Measurements from ENCODE around the gene ZNF365. TPM values are rescaled to one million over a fixed set of nuclear protein-coding genes. Genes with fewer than 3 reads are reported as not detected.

The ZNF365 gene
- total RNA-seq, 1 donor from 2014 or later, result 8.9 TPM

DNA sequence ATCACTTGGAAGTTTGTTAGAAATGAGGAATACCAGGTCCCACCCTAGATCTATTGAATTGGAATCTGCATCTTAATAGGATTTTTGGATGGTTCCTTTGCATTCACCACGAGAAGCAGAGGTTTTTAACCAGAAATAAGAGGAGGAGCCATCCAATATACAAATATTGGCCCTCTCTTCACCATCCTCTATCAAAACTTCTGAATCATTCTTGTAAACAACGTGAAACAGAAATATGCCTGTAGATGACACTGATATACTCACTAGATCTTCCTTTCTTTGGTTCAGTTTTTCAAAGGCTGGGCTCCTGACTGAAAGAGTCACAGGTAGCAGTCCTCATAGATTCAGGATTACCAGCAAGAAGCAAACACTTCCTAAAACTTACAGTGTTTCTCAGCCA is 39.5 kb downstream of the ZNF365 start:
- Mint-ChIP-seq H3K27me3 (ENCODE audit: low read depth, unreplicated experiment) (no peaks in the 10 kb centered on the region), H3K4me1 (ENCODE audit: low read depth, unreplicated experiment) (peaks cover 2% of the 10 kb centered on the region), H3K4me3 (ENCODE audit: unreplicated experiment) (no peak overlapping the region), H3K36me3 (ENCODE audit: low read depth, unreplicated experiment) (peaks cover 12% of the 10 kb centered on the region), H3K9me3 (ENCODE audit: unreplicated experiment) (peaks cover 17% of the 10 kb centered on the region), H3K27ac (ENCODE audit: unreplicated experiment) (no peak overlapping the region)
- no peaks in the 10 kb centered on the region for H3K4me1 ChIP-seq (ENCODE audit: insufficient read depth, low read length)
- DNase-seq (ENCODE audit: low read depth), result no peak
- H2AFZ ChIP-seq (ENCODE audit: low read depth, low read length), result no peak overlapping the region
- no peak overlapping the region for H3K4me2 ChIP-seq (ENCODE audit: low read length)
- H3K79me2 ChIP-seq (ENCODE audit: insufficient read depth, low read length), result no peaks in the 10 kb centered on the region
- H3K36me3 ChIP-seq (ENCODE audit: insufficient read depth, low read length), result no peaks in the 10 kb centered on the region
- H3K9ac ChIP-seq (ENCODE audit: low read length), result no peak overlapping the region
- no peak for FAIRE-seq
- TF ChIP-seq, protein P1, sequence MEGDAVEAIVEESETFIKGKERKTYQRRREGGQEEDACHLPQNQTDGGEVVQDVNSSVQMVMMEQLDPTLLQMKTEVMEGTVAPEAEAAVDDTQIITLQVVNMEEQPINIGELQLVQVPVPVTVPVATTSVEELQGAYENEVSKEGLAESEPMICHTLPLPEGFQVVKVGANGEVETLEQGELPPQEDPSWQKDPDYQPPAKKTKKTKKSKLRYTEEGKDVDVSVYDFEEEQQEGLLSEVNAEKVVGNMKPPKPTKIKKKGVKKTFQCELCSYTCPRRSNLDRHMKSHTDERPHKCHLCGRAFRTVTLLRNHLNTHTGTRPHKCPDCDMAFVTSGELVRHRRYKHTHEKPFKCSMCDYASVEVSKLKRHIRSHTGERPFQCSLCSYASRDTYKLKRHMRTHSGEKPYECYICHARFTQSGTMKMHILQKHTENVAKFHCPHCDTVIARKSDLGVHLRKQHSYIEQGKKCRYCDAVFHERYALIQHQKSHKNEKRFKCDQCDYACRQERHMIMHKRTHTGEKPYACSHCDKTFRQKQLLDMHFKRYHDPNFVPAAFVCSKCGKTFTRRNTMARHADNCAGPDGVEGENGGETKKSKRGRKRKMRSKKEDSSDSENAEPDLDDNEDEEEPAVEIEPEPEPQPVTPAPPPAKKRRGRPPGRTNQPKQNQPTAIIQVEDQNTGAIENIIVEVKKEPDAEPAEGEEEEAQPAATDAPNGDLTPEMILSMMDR (IDR thresholded peaks at IDR 0.05; ENCODE audit: insufficient read depth, low read depth, low read length), result no peak
- no peak for TF ChIP-seq EZH2 (IDR thresholded peaks at IDR 0.05; ENCODE audit: insufficient read depth, low read length)
- no peak overlapping the region for H3K27ac ChIP-seq (ENCODE audit: low read depth, low read length)
- no peak overlapping the region for H3K4me3 ChIP-seq (ENCODE audit: insufficient read depth, low read depth, low read length)
- H4K20me1 ChIP-seq (ENCODE audit: insufficient read depth, low read length), result no peaks in the 10 kb centered on the region
- no peaks in the 10 kb centered on the region for H3K9me3 ChIP-seq (ENCODE audit: insufficient read depth, low read depth, low read length)
- H3K27me3 ChIP-seq (ENCODE audit: insufficient read depth, low read length), result no peaks in the 10 kb centered on the region

DNA sequence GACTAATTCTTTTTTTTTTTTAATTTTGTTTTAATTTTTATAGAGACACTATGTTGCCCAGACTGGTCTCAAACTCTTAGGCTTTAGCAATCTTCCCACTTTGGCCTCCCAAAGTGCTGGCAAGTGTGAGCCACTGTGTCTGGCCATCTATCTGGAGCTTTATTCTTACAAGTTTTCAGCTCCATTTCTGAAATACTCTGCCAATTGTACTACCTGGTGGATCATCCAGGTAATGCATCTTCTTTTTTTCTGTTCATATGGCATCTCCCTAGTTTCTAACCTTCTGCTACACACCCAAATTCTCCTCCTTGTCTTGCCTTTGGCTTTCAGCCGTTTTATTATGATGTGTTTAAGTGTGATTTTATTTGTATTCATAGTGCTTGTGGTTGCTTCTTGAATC is 40.2 kb downstream of the ZNF365 start:
- Histone ChIP-seq H3K36me3 (ENCODE audit: insufficient read depth, low read length) (no peaks in the 10 kb centered on the region), H3K4me2 (ENCODE audit: low read length) (no peak overlapping the region), H2AFZ (ENCODE audit: low read depth, low read length) (no peak overlapping the region), H3K4me3 (ENCODE audit: insufficient read depth, low read depth, low read length) (no peak overlapping the region), H3K27ac (ENCODE audit: low read depth, low read length) (no peak overlapping the region), H3K9me3 (ENCODE audit: insufficient read depth, low read depth, low read length) (no peaks in the 10 kb centered on the region), H3K27me3 (ENCODE audit: insufficient read depth, low read length) (no peaks in the 10 kb centered on the region), H4K20me1 (ENCODE audit: insufficient read depth, low read length) (no peaks in the 10 kb centered on the region), H3K4me1 (ENCODE audit: insufficient read depth, low read length) (no peaks in the 10 kb centered on the region), H3K79me2 (ENCODE audit: insufficient read depth, low read length) (no peaks in the 10 kb centered on the region), H3K9ac (ENCODE audit: low read length) (no peak overlapping the region)
- peaks cover 12% of the 10 kb centered on the region for H3K36me3 Mint-ChIP-seq (ENCODE audit: low read depth, unreplicated experiment)
- no peak overlapping the region for H3K4me3 Mint-ChIP-seq (ENCODE audit: unreplicated experiment)
- peaks cover 17% of the 10 kb centered on the region for H3K9me3 Mint-ChIP-seq (ENCODE audit: unreplicated experiment)
- H3K27me3 Mint-ChIP-seq (ENCODE audit: low read depth, unreplicated experiment), result no peaks in the 10 kb centered on the region
- TF ChIP-seq, protein P1 (IDR thresholded peaks at IDR 0.05; ENCODE audit: insufficient read depth, low read depth, low read length), result peak; percentile 15
- TF ChIP-seq EZH2 (IDR thresholded peaks at IDR 0.05; ENCODE audit: insufficient read depth, low read length), result no peak
- H3K27ac Mint-ChIP-seq (ENCODE audit: unreplicated experiment), result no peak overlapping the region
- DNase-seq (ENCODE audit: low read depth) (no peak), FAIRE-seq (no peak)
- peaks cover 2% of the 10 kb centered on the region for H3K4me1 Mint-ChIP-seq (ENCODE audit: low read depth, unreplicated experiment)

DNA sequence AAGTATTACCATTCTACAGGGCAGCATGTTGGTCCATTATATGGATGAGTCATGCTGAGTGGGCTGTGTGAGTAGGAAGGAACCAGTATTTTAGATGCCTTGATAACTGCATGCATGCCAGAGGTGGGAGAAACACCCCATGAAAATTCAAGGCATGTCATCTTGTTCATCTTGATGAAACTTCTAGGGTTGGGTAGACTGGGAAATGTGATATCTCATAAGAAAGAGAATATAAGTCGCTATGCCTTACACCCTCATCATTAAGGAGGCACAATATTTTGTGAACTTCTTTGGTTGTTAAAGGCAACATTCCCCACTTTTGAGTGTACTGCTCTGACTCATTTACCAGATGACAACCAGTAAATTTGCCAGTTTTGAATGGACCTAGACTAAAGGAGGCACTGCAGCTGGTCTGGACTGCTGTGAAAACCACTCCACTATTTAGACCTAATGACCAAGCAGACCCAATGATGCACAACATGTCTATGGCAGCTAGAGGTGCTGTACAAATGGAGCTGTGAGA is 48.0 kb downstream of the ZNF365 start:
- no peak overlapping the region for H3K4me3 Mint-ChIP-seq (ENCODE audit: unreplicated experiment)
- DNase-seq (ENCODE audit: low read depth), result peak; percentile 92

More for the DNA sequence above, 48.0 kb downstream of the ZNF365 start:
- TF ChIP-seq EZH2 (IDR thresholded peaks at IDR 0.05; ENCODE audit: insufficient read depth, low read length), result no peak
- TF ChIP-seq, protein P1 (IDR thresholded peaks at IDR 0.05; ENCODE audit: insufficient read depth, low read depth, low read length), result peak; percentile 21
- Mint-ChIP-seq H3K27ac (ENCODE audit: unreplicated experiment) (peak overlapping the region; percentile 68), H3K27me3 (ENCODE audit: low read depth, unreplicated experiment) (no peaks in the 10 kb centered on the region), H3K9me3 (ENCODE audit: unreplicated experiment) (no peaks in the 10 kb centered on the region), H3K4me1 (ENCODE audit: low read depth, unreplicated experiment) (peaks cover 31% of the 10 kb centered on the region), H3K36me3 (ENCODE audit: low read depth, unreplicated experiment) (no peaks in the 10 kb centered on the region)
- Histone ChIP-seq H3K27me3 (ENCODE audit: insufficient read depth, low read length) (no peaks in the 10 kb centered on the region), H2AFZ (ENCODE audit: low read depth, low read length) (no peak overlapping the region), H3K4me2 (ENCODE audit: low read length) (peak overlapping the region; percentile 17), H3K79me2 (ENCODE audit: insufficient read depth, low read length) (no peaks in the 10 kb centered on the region), H3K36me3 (ENCODE audit: insufficient read depth, low read length) (no peaks in the 10 kb centered on the region), H3K9me3 (ENCODE audit: insufficient read depth, low read depth, low read length) (no peaks in the 10 kb centered on the region), H3K4me1 (ENCODE audit: insufficient read depth, low read length) (peaks cover 21% of the 10 kb centered on the region), H3K9ac (ENCODE audit: low read length) (no peak overlapping the region), H3K27ac (ENCODE audit: low read depth, low read length) (peak overlapping the region; percentile 60), H4K20me1 (ENCODE audit: insufficient read depth, low read length) (no peaks in the 10 kb centered on the region), H3K4me3 (ENCODE audit: insufficient read depth, low read depth, low read length) (no peak overlapping the region)
- peak; percentile 97 for FAIRE-seq
